AG04449 (cell line): ENCODE results near the gene CD163L1.

Source experiments
- CTCF ChIA-PET: fragments of 350-600 bp; formaldehyde crosslinking; extraction: SDS; loops from one replicate; lab custom pipeline; 2021; ENCODE audit warnings: antibody characterized with exemption; lab: Yijun Ruan, JAX
- POLR2A ChIA-PET: fragments of 400-600, 350-600 bp; formaldehyde crosslinking; extraction: SDS; loops from one replicate; lab custom pipeline; 2020; ENCODE audit warnings: antibody characterized with exemption, inconsistent platforms; lab: Yijun Ruan, JAX
- DNase-seq: peaks from one replicate; pipeline ENCODE4 v3.0.0-alpha.2; 2010; ENCODE audit warnings: low read depth, low spot score
- H3K4me3 ChIP-seq: 2 replicates; pipeline ENCODE4 v1.5.1; 2011; ENCODE audit warnings: low read depth, mild to moderate bottlenecking, control low read depth, low read length
- CTCF ChIP-seq: IDR thresholded peaks from one replicate; pipeline ENCODE4 v1.5.1; 2011; ENCODE audit warnings: mild to moderate bottlenecking, moderate library complexity, low read length, control low read depth, inconsistent platforms; ENCODE audit not compliant: insufficient read depth; ENCODE audit errors: missing control alignments

CD163L1 gene

GRCh38 chr12:7396418-7396817, 47.5 kb downstream of the CD163L1 start:
- H3K4me3 ChIP-seq: no peak overlapping the region
- POLR2A ChIA-PET: no interaction called here
- no peak for DNase-seq
- CTCF ChIA-PET: no interaction called here
- no peak for TF ChIP-seq CTCF

DNA sequence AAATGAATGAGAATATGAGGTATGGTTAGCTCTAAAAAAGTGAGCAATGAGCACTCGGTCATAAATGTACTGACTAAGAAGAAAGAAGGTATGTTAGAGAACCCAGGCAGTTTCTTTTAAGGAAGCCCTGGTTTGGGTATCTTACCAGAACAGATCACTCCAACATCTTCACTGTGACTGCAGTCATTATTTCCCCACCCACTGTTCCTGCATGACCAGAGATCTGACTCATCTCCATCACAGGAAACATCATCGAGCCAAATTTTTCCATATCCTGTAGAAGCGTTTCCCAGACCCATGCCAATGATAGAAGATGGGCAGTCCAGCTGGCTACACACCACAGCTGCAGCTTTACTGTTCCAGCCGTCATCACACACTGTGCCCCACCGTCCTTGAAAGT, 48.0 kb downstream of the CD163L1 start:
- ChIA-PET CTCF (no interaction called here), POLR2A (no interaction called here)
- DNase-seq: no peak
- no peak overlapping the region for H3K4me3 ChIP-seq
- TF ChIP-seq CTCF: no peak

DNA sequence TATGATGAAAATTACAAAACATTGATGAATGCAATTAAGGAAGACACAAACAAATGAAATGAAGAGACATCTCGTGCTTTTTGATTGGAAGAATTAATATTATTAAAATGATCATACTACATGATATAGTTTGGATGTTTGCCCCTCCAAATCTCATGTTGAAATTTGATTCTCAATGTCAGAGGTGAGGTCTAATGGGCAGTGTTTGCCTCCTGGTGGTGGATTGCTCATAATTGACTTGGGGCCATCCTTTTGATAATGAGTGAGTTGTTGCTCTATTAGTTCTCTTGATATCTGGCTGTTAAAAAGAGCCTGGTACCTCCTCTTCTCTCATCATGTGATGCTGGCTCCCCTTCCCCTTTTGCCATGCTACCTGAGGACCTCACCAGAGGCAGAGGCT, 56.7 kb downstream of the CD163L1 start:
- H3K4me3 ChIP-seq: no peak overlapping the region
- POLR2A ChIA-PET: no interaction called here
- no peak for DNase-seq
- CTCF ChIA-PET: no interaction called here
- TF ChIP-seq CTCF: no peak

DNA sequence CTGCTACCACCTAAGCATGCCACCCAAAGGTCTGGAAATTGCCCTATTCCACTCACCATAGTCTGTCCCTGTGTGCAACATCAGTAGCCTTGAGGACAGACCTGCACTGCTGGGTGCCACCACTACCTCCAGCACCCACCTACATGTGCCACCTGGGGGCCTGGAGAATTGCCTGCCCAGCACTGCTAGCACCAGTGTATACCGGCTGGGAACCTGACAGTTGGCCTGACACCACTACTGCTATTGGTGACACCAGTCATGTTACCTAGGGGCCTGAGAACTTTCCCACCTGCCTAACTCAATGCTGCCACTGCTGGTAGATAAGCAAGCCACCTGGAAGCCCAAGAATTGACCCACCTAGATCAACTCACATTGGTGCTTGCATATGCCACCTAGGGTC, 60.8 kb downstream of the CD163L1 start:
- CTCF ChIA-PET: no interaction called here
- POLR2A ChIA-PET: no interaction called here
- TF ChIP-seq CTCF: no peak
- H3K4me3 ChIP-seq: no peak overlapping the region
- no peak for DNase-seq

- ChIA-PET POLR2A (no interaction called here), CTCF (no interaction called here)
- no peak for TF ChIP-seq CTCF
- peak; percentile 10 for DNase-seq
- H3K4me3 ChIP-seq: no peak overlapping the region
Observed at GRCh38 chr12:7376196-7376595, 67.8 kb downstream of the CD163L1 start.

DNA sequence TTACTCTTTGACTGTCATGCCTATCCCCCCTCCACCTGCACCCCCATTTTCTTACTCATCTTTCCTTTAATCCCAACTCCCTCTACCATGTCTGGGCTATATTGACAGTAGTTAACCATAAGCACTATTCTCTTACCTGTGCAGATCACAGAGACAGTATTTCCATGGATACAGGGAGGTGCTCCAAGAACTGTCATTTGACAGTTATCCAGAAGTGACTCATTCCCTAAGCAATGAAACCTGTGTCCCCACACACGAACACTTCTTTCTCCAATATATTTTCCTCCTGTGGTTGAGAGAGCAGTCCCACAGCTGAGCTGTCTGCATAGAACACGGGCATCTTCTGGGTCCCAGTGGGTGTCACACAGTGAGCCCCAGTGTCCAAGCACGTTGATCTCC, 68.8 kb downstream of the CD163L1 start:
- no peak for DNase-seq
- no peak for TF ChIP-seq CTCF
- no peak overlapping the region for H3K4me3 ChIP-seq
- CTCF ChIA-PET: no interaction called here
- POLR2A ChIA-PET: no interaction called here
